GM12878 (cell line): ENCODE data around the gene YES1. TPM values are rescaled to one million over a fixed set of nuclear protein-coding genes. Genes with fewer than 3 reads are reported as not detected.
A peak's percentile ranks its signal among the peaks of the same experiment; 100 is the strongest.

Experiments used
- ATAC-seq: fragments of 200-7000 bp; cut with Tn5 transposase; 3 replicates; pipeline ENCODE4 v1.9.1; 2020; ENCODE audit warnings: mild to moderate bottlenecking, moderate library complexity
- BruUV-seq: library from RNA; stranded (reverse); fragments of 400-500 nt; replicated peaks from 2 replicates; lab custom pipeline; 2021; lab: Mats Ljungman, UMichigan
- CTCF ChIA-PET: fragments of 300-600 bp; sonication (Branson Sonifier 250); formaldehyde crosslinking; extraction: SDS; loops from one replicate; lab custom pipeline; 2021; ENCODE audit warnings: inconsistent platforms; lab: Yijun Ruan, JAX
- POLR2A ChIA-PET: fragments of 350-600 bp; formaldehyde crosslinking; extraction: SDS; loops from one replicate; lab custom pipeline; 2021; ENCODE audit warnings: inconsistent platforms; lab: Charles Lee
- RAD21 ChIA-PET: fragments of 300-600 bp; sonication (Branson Sonifier 250); formaldehyde crosslinking; loops from one replicate; lab custom pipeline; 2023; ENCODE audit warnings: antibody characterized with exemption; ENCODE audit not compliant: unreplicated experiment; lab: Charles Lee
- SMC1A ChIA-PET: fragments of 300-600 bp; sonication (Branson Sonifier 250); formaldehyde crosslinking; loops from one replicate; lab custom pipeline; 2023; ENCODE audit not compliant: unreplicated experiment, uncharacterized antibody; lab: Charles Lee
- DNase-seq: peaks from one replicate; pipeline ENCODE4 v3.0.0-alpha.2; 2011; ENCODE audit warnings: low read depth, low spot score
- FAIRE-seq: peaks from 3 replicates; lab custom pipeline; 2011; peaks lifted over from hg19 to GRCh38; lab: Jason Lieb, UNC
- H2AFZ ChIP-seq: 2 replicates; pipeline ENCODE4 v1.6.0; 2011; ENCODE audit warnings: low read depth, low read length, control low read depth; ENCODE audit not compliant: control insufficient read depth
- H3K27ac ChIP-seq: 2 replicates; pipeline ENCODE4 v1.5.1; 2011; ENCODE audit warnings: control low read depth; ENCODE audit not compliant: control insufficient read depth, insufficient read depth
- H3K27me3 ChIP-seq, 2 experiments: replicated peaks in 1 of 2; 2 replicates each; pipeline versions ENCODE4 v1.6.0 to v1.6.1; 2011; ENCODE audit warnings: low read length in 1 of 2; ENCODE audit not compliant: control insufficient read depth in 2 of 2, insufficient read depth in 2 of 2
- H3K36me3 ChIP-seq, 2 experiments: 2 replicates each; pipeline ENCODE4 v1.5.1; 2011; ENCODE audit warnings: low read length in 1 of 2; ENCODE audit not compliant: control insufficient read depth in 2 of 2, insufficient read depth in 2 of 2
- H3K4me1 ChIP-seq: 2 replicates; pipeline ENCODE4 v1.6.1; 2011; ENCODE audit warnings: mild to moderate bottlenecking, low read length, moderate library complexity, mixed read lengths; ENCODE audit not compliant: control insufficient read depth, insufficient read depth
- H3K4me2 ChIP-seq: 2 replicates; pipeline ENCODE4 v1.6.0; 2011; ENCODE audit warnings: control low read depth; ENCODE audit not compliant: control insufficient read depth, insufficient read depth
- H3K4me3 ChIP-seq: fragments of 200-600 bp; sonication (generic); 2 replicates; pipeline ENCODE4 v1.5.1; 2016
- H3K79me2 ChIP-seq: 2 replicates; pipeline ENCODE4 v1.6.0; 2011; ENCODE audit warnings: low read length; ENCODE audit not compliant: control insufficient read depth, insufficient read depth
- H3K9ac ChIP-seq: 2 replicates; pipeline ENCODE4 v1.8.0; 2011; ENCODE audit warnings: low read length, control low read depth, mixed read lengths; ENCODE audit not compliant: control insufficient read depth, insufficient read depth
- H3K9me3 ChIP-seq: replicated peaks from 3 replicates; pipeline ENCODE4 v1.5.1; 2011; ENCODE audit warnings: mild to moderate bottlenecking, low read length; ENCODE audit not compliant: control insufficient read depth, insufficient read depth
- H4K20me1 ChIP-seq: 2 replicates; pipeline ENCODE4 v1.6.0; 2011; ENCODE audit not compliant: control insufficient read depth, insufficient read depth
- EED ChIP-seq: sonication (generic); IDR thresholded peaks from 2 replicates; pipeline ENCODE4 v1.6.1; 2016; ENCODE audit warnings: antibody characterized with exemption, low read depth
- EP300 ChIP-seq, 2 experiments: fragments of 150-350 bp in 1 of 2; IDR thresholded peaks; 2 replicates each; pipeline ENCODE4 v1.6.1; 2011 to 2012; ENCODE audit warnings: low read depth in 2 of 2, low read length in 2 of 2, borderline replicate concordance in 1 of 2, improper control_type of control experiment in 1 of 2, inconsistent platforms in 1 of 2; ENCODE audit not compliant: control insufficient read depth in 1 of 2
- ESRRA ChIP-seq: IDR thresholded peaks from 2 replicates; pipeline ENCODE4 v1.6.1; 2012; ENCODE audit warnings: mild to moderate bottlenecking, low read length, improper control_type of control experiment
- IKZF2 ChIP-seq, 2 experiments: fragments of 450-650 bp; IDR thresholded peaks; 2 replicates each; pipeline ENCODE4 v1.6.1; 2017; ENCODE audit warnings: mild to moderate bottlenecking in 2 of 2, moderate library complexity in 2 of 2
- KDM1A ChIP-seq: fragments of 200-600 bp; sonication (generic); IDR thresholded peaks from 2 replicates; pipeline ENCODE4 v1.6.1; 2016; ENCODE audit warnings: borderline replicate concordance
- NBN ChIP-seq: fragments of 450-650 bp; IDR thresholded peaks from 2 replicates; pipeline ENCODE4 v1.6.1; 2016
- NR2C1 ChIP-seq: fragments of 450-650 bp; IDR thresholded peaks from 2 replicates; pipeline ENCODE4 v1.6.1; 2017; ENCODE audit warnings: antibody characterized with exemption, mild to moderate bottlenecking, moderate library complexity
- POLR2A ChIP-seq: IDR thresholded peaks from 2 replicates; pipeline ENCODE4 v1.6.1; 2011; ENCODE audit warnings: low read depth, mild to moderate bottlenecking, low read length
- RUNX3 ChIP-seq: IDR thresholded peaks from 2 replicates; pipeline ENCODE4 v1.6.1; 2012; ENCODE audit warnings: low read length, inconsistent platforms
- STAT1 ChIP-seq: fragments of 450-650 bp; conservative IDR thresholded peaks from 2 replicates; pipeline ENCODE4 v1.6.1; 2014; ENCODE audit warnings: antibody characterized with exemption, mild to moderate bottlenecking
- SUPT20H ChIP-seq: IDR thresholded peaks from 2 replicates; pipeline ENCODE4 v1.6.1; 2011; ENCODE audit warnings: low read depth, mild to moderate bottlenecking, low read length, moderate library complexity, borderline replicate concordance; ENCODE audit not compliant: control insufficient read depth
- TBL1XR1 ChIP-seq: IDR thresholded peaks from 2 replicates; pipeline ENCODE4 v1.6.1; 2012; ENCODE audit warnings: low read depth, low read length, improper control_type of control experiment
- ZBED1 ChIP-seq: IDR thresholded peaks from 2 replicates; pipeline ENCODE4 v1.6.1; 2016; ENCODE audit warnings: borderline replicate concordance
- ZNF24 ChIP-seq: fragments of 450-650 bp; IDR thresholded peaks from 2 replicates; pipeline ENCODE4 v1.6.1; 2017; ENCODE audit warnings: antibody characterized with exemption, mild to moderate bottlenecking
- WGBS: methylation state at CpG from one replicate; pipeline ENCODE4 v1.1.6; 2016; ENCODE audit warnings: low lambda C conversion rate; ENCODE audit not compliant: insufficient replicate concordance, insufficient coverage; ENCODE audit errors: missing lambda C conversion rate; 5-methylcytosine and 5-hydroxymethylcytosine counted together
- in situ Hi-C: fragments of 300-500 bp; cut with MboI; formaldehyde crosslinking; loops from 9 replicates; pipeline ENCODE4 v1.14.3; 2018; ENCODE audit warnings: mixed read lengths
- intact Hi-C: fragments of 100-400 bp; cut with micrococcal nuclease; formaldehyde crosslinking; loops from one replicate; pipeline ENCODE4 v1.14.2; 2022; ENCODE audit not compliant: unreplicated experiment
- polyA plus RNA-seq, 11 experiments: library from polyadenylated mRNA; depleted of rRNA in 4 of 11; unstranded in 6 of 11; stranded (reverse) in 5 of 11; fragments of >200 nt; fragmentation: Nextera tagmentation in 4 of 11; fragmentation: Illumina TruSeq in 1 of 11; extraction: Ambion mirVana in 4 of 11; extraction: Trizol in 1 of 11; gene quantifications; 1 replicate in 1 of 11; 2 replicates in 10 of 11; pipeline versions ENCODE4 v1.2.1 to v1.2.3, GENCODE V29; 2011 to 2016; ENCODE audit warnings: inconsistent platforms in 2 of 11, missing spikeins in 2 of 11, low read depth in 1 of 11
- total RNA-seq, 4 experiments: library from RNA; depleted of rRNA in 3 of 4; stranded (reverse); fragments of >200 nt in 3 of 4; fragmentation: Illumina TruSeq in 1 of 4; extraction: Trizol in 1 of 4; gene quantifications; 2 replicates each; pipeline versions ENCODE4 v1.2.1 to v1.2.3, GENCODE V29; 2013 to 2021
- TF ChIP-seq, protein P1 (sequence below): fragments of 450-650 bp; IDR thresholded peaks from 2 replicates; pipeline ENCODE4 v1.6.1; 2018; ENCODE audit warnings: borderline replicate concordance, mild to moderate bottlenecking; ENCODE audit not compliant: partially characterized antibody
- TF ChIP-seq, protein P2 (sequence below): IDR thresholded peaks from 2 replicates; pipeline ENCODE4 v1.6.1; 2011; ENCODE audit warnings: borderline replicate concordance, low read depth, mild to moderate bottlenecking, moderate library complexity, mixed read lengths, low read length; ENCODE audit not compliant: insufficient read depth; ENCODE audit errors: extremely low read length

The YES1 gene
- total and polyA plus RNA-seq, 10 of the 15 experiments (the other 5 are each of a cell fraction or from before 2014, with no cell fraction given): 2.3 to 7.9 (median 5.8) TPM

DNA sequence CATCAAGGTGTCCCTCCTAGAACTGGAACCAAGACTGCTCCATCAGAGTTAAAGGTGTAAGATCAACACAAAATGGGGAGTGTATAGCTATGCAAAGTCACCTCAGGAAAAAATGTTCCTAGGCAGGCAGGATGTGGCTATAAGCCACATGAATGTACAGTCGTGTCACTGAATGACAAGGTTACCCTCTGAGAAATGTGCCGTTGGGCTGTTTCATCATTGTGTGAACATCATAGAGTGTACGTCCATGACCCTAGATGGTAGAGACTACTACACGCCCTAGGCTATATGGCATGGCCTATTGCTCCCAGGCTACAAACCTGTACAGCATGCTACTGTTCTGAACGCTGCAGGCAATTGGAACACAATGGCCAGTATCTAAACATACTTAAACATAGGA lies 130.1 kb downstream of the YES1 start:
- Histone ChIP-seq H3K9ac (no peak overlapping the region), H3K4me3 (no peak overlapping the region), H3K27me3 (no peaks in the 10 kb centered on the region), H4K20me1 (no peaks in the 10 kb centered on the region), H3K36me3 (peaks cover 0 to 2% of the 10 kb centered on the region in 2 experiments; a peak in 2 of 4 replicates)
- no TSS peak for BruUV-seq
- WGBS: 43% methylated on average over 5 of the region's 5 CpGs
- in situ Hi-C loops (no loop called here), intact Hi-C loops (no loop called here)
- FAIRE-seq: no peak
- no peak for DNase-seq
- CTCF ChIA-PET: interaction anchor here (1.2 kb wide), 1 partner anchor 149 kb away, joined by 3 read pairs; no protein-coding TSS in a partner anchor
- RAD21 ChIA-PET: no interaction called here
- TF ChIP-seq TBL1XR1: no peak
- TF ChIP-seq EED: no peak
- TF ChIP-seq ESRRA: no peak
- TF ChIP-seq NBN: no peak
- peak; percentile 55 for TF ChIP-seq RUNX3
- TF ChIP-seq ZNF24: no peak
- TF ChIP-seq EP300 (IDR thresholded peaks at IDR 0.05; ENCODE audit: borderline replicate concordance in 1 of 2, control insufficient read depth in 1 of 2, low read depth in 2 of 2, low read length in 2 of 2): no peak
- TF ChIP-seq, all 136 proteins: peak for 1
- ATAC-seq: peak; percentile 70
- no peaks in the 10 kb centered on the region for H3K4me1 ChIP-seq
- H3K4me2 ChIP-seq: no peak overlapping the region
- H3K9me3 ChIP-seq: no peaks in the 10 kb centered on the region
- POLR2A ChIA-PET: no interaction called here
- no peak overlapping the region for H2AFZ ChIP-seq
- H3K27ac ChIP-seq: no peak overlapping the region
- no peaks in the 10 kb centered on the region for H3K79me2 ChIP-seq
- SMC1A ChIA-PET: interaction anchor here (0.8 kb wide), 1 partner anchor 9 kb away, joined by 4 read pairs; no protein-coding TSS in a partner anchor

DNA sequence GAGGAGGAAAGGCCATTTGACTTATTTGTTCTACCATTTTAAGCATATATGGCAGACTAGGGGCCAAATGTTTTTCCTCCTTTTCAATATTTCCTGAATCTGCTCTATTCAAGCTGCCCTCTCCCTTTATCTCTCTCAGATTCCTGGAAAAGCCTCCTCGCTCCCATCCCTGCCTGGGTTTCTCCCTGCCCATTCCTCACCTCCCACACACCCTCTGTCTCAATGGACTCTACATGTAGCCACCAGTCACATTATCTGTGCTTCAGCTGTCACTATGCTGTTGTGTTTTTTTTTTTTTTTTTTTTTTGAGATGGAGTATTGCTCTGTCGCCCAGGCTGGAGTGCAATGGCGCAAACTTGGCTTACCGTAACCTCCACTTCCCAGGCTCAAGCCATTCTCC lies 131.7 kb downstream of the YES1 start:
- BruUV-seq: no TSS peak
- TF ChIP-seq RUNX3 (no peak), KDM1A (no peak), SUPT20H (no peak), ZBED1 (no peak), NR2C1 (no peak), IKZF2 (IDR thresholded peaks at IDR 0.05) (no peak), POLR2A (no peak), ESRRA (no peak), STAT1 (no peak)
- TF ChIP-seq, protein P1, sequence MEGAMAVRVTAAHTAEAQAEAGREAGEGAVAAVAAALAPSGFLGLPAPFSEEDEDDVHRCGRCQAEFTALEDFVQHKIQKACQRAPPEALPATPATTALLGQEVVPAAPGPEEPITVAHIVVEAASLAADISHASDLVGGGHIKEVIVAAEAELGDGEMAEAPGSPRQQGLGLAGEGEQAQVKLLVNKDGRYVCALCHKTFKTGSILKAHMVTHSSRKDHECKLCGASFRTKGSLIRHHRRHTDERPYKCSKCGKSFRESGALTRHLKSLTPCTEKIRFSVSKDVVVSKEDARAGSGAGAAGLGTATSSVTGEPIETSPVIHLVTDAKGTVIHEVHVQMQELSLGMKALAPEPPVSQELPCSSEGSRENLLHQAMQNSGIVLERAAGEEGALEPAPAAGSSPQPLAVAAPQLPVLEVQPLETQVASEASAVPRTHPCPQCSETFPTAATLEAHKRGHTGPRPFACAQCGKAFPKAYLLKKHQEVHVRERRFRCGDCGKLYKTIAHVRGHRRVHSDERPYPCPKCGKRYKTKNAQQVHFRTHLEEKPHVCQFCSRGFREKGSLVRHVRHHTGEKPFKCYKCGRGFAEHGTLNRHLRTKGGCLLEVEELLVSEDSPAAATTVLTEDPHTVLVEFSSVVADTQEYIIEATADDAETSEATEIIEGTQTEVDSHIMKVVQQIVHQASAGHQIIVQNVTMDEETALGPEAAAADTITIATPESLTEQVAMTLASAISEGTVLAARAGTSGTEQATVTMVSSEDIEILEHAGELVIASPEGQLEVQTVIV: no peak
- TF ChIP-seq, protein P2, sequence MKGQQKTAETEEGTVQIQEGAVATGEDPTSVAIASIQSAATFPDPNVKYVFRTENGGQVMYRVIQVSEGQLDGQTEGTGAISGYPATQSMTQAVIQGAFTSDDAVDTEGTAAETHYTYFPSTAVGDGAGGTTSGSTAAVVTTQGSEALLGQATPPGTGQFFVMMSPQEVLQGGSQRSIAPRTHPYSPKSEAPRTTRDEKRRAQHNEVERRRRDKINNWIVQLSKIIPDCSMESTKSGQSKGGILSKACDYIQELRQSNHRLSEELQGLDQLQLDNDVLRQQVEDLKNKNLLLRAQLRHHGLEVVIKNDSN: no peak

More for the DNA sequence above, 131.7 kb downstream of the YES1 start:
- in situ Hi-C loops: no loop called here
- RAD21 ChIA-PET: no interaction called here
- Histone ChIP-seq H2AFZ (no peak overlapping the region), H3K36me3 (peaks cover 0 to 8% of the 10 kb centered on the region in 2 experiments; a peak in 3 of 4 replicates), H3K4me2 (no peak overlapping the region), H3K27me3 (no peaks in the 10 kb centered on the region), H3K79me2 (no peaks in the 10 kb centered on the region), H3K9me3 (no peaks in the 10 kb centered on the region), H3K4me3 (no peak overlapping the region), H3K4me1 (no peaks in the 10 kb centered on the region), H3K9ac (no peak overlapping the region), H4K20me1 (no peaks in the 10 kb centered on the region), H3K27ac (no peak overlapping the region)
- FAIRE-seq (no peak), DNase-seq (no peak), ATAC-seq (no peak)
- CTCF ChIA-PET: no interaction called here
- intact Hi-C loops: no loop called here
- 100% methylated on average over 3 of the region's 4 CpGs for WGBS
- SMC1A ChIA-PET: no interaction called here
- POLR2A ChIA-PET: no interaction called here
